Astrocyte (in vitro differentiated cells and primary cell): ENCODE data around the gene PRR16. TPM values are rescaled to one million over a fixed set of nuclear protein-coding genes. Genes with fewer than 3 reads are reported as not detected.

ENCODE experiments used
- DNase-seq: peaks from one replicate; pipeline ENCODE4 v3.0.0-alpha.2; 2010; ENCODE audit warnings: low read depth
- FAIRE-seq: peaks from 2 replicates; lab custom pipeline; 2011; peaks lifted over from hg19 to GRCh38; lab: Jason Lieb, UNC
- H2AFZ ChIP-seq: 2 replicates; pipeline ENCODE4 v1.6.0; 2012; ENCODE audit warnings: low read depth, low read length, inconsistent platforms
- H3K27ac ChIP-seq: 2 replicates; pipeline ENCODE4 v1.5.1; 2011; ENCODE audit warnings: low read depth, low read length, inconsistent platforms
- H3K27me3 ChIP-seq: 2 replicates; pipeline ENCODE4 v1.6.0; 2011; ENCODE audit warnings: low read length, inconsistent platforms; ENCODE audit not compliant: insufficient read depth
- H3K36me3 ChIP-seq: 2 replicates; pipeline ENCODE4 v1.5.1; 2011; ENCODE audit warnings: low read length, inconsistent platforms; ENCODE audit not compliant: insufficient read depth
- H3K4me1 ChIP-seq: 2 replicates; pipeline ENCODE4 v1.5.1; 2011; ENCODE audit warnings: low read length, inconsistent platforms; ENCODE audit not compliant: insufficient read depth
- H3K4me2 ChIP-seq: 2 replicates; pipeline ENCODE4 v1.6.0; 2012; ENCODE audit warnings: low read length, inconsistent platforms
- H3K4me3 ChIP-seq: 2 replicates; pipeline ENCODE4 v1.5.1; 2011; ENCODE audit warnings: low read depth, mild to moderate bottlenecking, low read length, inconsistent platforms; ENCODE audit not compliant: insufficient read depth
- H3K79me2 ChIP-seq: 2 replicates; pipeline ENCODE4 v1.6.0; 2012; ENCODE audit warnings: mild to moderate bottlenecking, low read length, inconsistent platforms; ENCODE audit not compliant: insufficient read depth
- H3K9ac ChIP-seq: 2 replicates; pipeline ENCODE4 v1.6.0; 2012; ENCODE audit warnings: mild to moderate bottlenecking, low read length, inconsistent platforms
- H3K9me3 ChIP-seq: 2 replicates; pipeline ENCODE4 v1.5.1; 2012; ENCODE audit warnings: low read depth, mild to moderate bottlenecking, low read length, inconsistent platforms; ENCODE audit not compliant: insufficient read depth
- H4K20me1 ChIP-seq: 2 replicates; pipeline ENCODE4 v1.6.0; 2012; ENCODE audit warnings: low read length, inconsistent platforms; ENCODE audit not compliant: insufficient read depth
- H3K27ac Mint-ChIP-seq: one replicate; pipeline ENCODE4 v1.8.0; 2021; ENCODE audit warnings: mild to moderate bottlenecking, mixed read lengths; ENCODE audit not compliant: unreplicated experiment
- H3K27me3 Mint-ChIP-seq: one replicate; pipeline ENCODE4 v1.8.0; 2021; ENCODE audit warnings: low read depth, mixed read lengths; ENCODE audit not compliant: unreplicated experiment
- H3K36me3 Mint-ChIP-seq: one replicate; pipeline ENCODE4 v1.8.0; 2021; ENCODE audit warnings: low read depth, mixed read lengths; ENCODE audit not compliant: unreplicated experiment
- H3K4me1 Mint-ChIP-seq: one replicate; pipeline ENCODE4 v1.8.0; 2021; ENCODE audit warnings: low read depth, mixed read lengths; ENCODE audit not compliant: unreplicated experiment
- H3K4me3 Mint-ChIP-seq: one replicate; pipeline ENCODE4 v1.8.0; 2021; ENCODE audit warnings: mild to moderate bottlenecking, moderate library complexity, mixed read lengths; ENCODE audit not compliant: unreplicated experiment
- H3K9me3 Mint-ChIP-seq: one replicate; pipeline ENCODE4 v1.8.0; 2021; ENCODE audit warnings: mild to moderate bottlenecking, mixed read lengths; ENCODE audit not compliant: unreplicated experiment
- CTCF ChIP-seq: IDR thresholded peaks from 2 replicates; pipeline ENCODE4 v1.5.1; 2011; ENCODE audit warnings: low read depth, mild to moderate bottlenecking, inconsistent platforms, low read length, moderate library complexity; ENCODE audit not compliant: insufficient read depth
- EZH2 ChIP-seq: IDR thresholded peaks from 2 replicates; pipeline ENCODE4 v1.6.1; 2012; ENCODE audit warnings: mild to moderate bottlenecking, low read length, inconsistent platforms; ENCODE audit not compliant: insufficient read depth
- total RNA-seq: library from RNA; stranded (reverse); gene quantifications from 2 replicates; pipeline ENCODE4 v1.2.1, GENCODE V29; 2021

Gene PRR16
- total RNA-seq, 1 donor from 2014 or later, result 9.1 TPM

GRCh38 chr5:120600639-120601038 is 136.5 kb downstream of the PRR16 start:
- H3K4me3 Mint-ChIP-seq, result no peak overlapping the region
- H3K79me2 ChIP-seq, result peaks cover 35% of the 10 kb centered on the region
- no peak for FAIRE-seq

DNA sequence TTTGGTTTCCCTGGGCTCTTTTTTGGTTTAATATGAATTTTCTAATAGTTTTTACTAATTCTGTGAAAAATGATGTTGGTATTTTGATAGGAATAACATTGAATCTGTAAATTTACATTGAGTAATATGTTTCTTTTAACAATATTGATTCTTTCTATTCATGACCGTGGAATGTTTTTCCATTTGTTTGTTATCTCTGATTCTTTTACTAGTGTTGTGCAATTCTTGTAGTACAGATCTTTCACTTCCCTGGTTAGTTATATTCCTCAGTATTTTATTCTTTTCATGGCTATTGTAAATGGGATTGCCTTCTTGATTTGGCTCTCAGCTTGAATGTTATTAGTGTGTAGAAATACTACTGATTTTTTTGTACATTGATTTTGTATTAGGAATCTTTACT is 137.9 kb downstream of the PRR16 start:
- no peak for DNase-seq
- Mint-ChIP-seq H3K4me3 (no peak overlapping the region), H3K27me3 (no peaks in the 10 kb centered on the region), H3K4me1 (peaks cover 34% of the 10 kb centered on the region), H3K36me3 (no peaks in the 10 kb centered on the region), H3K9me3 (no peaks in the 10 kb centered on the region), H3K27ac (no peak overlapping the region)
- Histone ChIP-seq H3K4me3 (no peak overlapping the region), H3K9me3 (peaks cover 6% of the 10 kb centered on the region), H3K4me2 (no peak overlapping the region), H3K27ac (no peak overlapping the region), H3K36me3 (no peaks in the 10 kb centered on the region), H3K79me2 (peaks cover 45% of the 10 kb centered on the region), H3K9ac (no peak overlapping the region), H3K4me1 (peaks cover 30% of the 10 kb centered on the region), H4K20me1 (no peaks in the 10 kb centered on the region), H3K27me3 (no peaks in the 10 kb centered on the region), H2AFZ (no peak overlapping the region)
- TF ChIP-seq CTCF (no peak), EZH2 (no peak)
- FAIRE-seq, result no peak

More at GRCh38 chr5:120600639-120601038, 136.5 kb downstream of the PRR16 start:
- TF ChIP-seq CTCF, result no peak
- TF ChIP-seq EZH2, result no peak
- Mint-ChIP-seq H3K27ac (no peak overlapping the region), H3K27me3 (no peaks in the 10 kb centered on the region), H3K4me1 (peaks cover 29% of the 10 kb centered on the region), H3K36me3 (no peaks in the 10 kb centered on the region), H3K9me3 (no peaks in the 10 kb centered on the region)
- Histone ChIP-seq H4K20me1 (no peaks in the 10 kb centered on the region), H3K36me3 (no peaks in the 10 kb centered on the region), H3K4me2 (no peak overlapping the region), H3K4me1 (peaks cover 24% of the 10 kb centered on the region), H3K9me3 (peaks cover 6% of the 10 kb centered on the region), H3K9ac (no peak overlapping the region), H2AFZ (no peak overlapping the region), H3K4me3 (no peak overlapping the region), H3K27ac (no peak overlapping the region), H3K27me3 (no peaks in the 10 kb centered on the region)
- DNase-seq, result no peak

DNA sequence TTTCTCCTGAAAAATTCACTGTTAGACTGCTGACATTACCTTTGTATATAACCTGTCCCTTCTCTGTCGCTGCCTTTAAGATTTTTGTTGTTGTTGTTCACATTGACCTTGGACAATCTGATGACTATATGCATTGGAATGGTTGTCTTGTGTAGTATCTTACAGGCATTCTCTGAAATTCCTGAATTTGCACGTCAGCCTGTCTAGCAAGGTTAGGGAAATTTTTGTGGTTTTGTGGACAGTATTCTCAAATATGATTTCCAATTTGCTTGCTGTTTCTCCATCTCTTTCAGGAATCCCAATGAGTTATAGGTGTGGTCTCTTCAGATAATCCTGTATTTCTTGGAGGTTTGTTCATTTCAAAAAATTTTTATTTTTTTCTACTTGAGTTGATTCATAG is 140.8 kb downstream of the PRR16 start:
- no peaks in the 10 kb centered on the region for H3K36me3 ChIP-seq
- H4K20me1 ChIP-seq, result no peaks in the 10 kb centered on the region
- peaks cover 60% of the 10 kb centered on the region for H3K79me2 ChIP-seq
- H3K9me3 Mint-ChIP-seq, result no peaks in the 10 kb centered on the region
- H3K27ac ChIP-seq, result peak overlapping the region; percentile 85
- peak overlapping the region; percentile 21 for H3K4me3 ChIP-seq
- peaks cover 6% of the 10 kb centered on the region for H3K9me3 ChIP-seq
- H3K4me2 ChIP-seq, result peak overlapping the region; percentile 60
- no peak overlapping the region for H3K4me3 Mint-ChIP-seq
- H3K27me3 Mint-ChIP-seq, result no peaks in the 10 kb centered on the region
- peaks cover 33% of the 10 kb centered on the region for H3K4me1 ChIP-seq
- no peaks in the 10 kb centered on the region for H3K36me3 Mint-ChIP-seq
- peak overlapping the region; percentile 89 for H3K27ac Mint-ChIP-seq
- H3K27me3 ChIP-seq, result no peaks in the 10 kb centered on the region
- peak; percentile 100 for FAIRE-seq
- H3K9ac ChIP-seq, result peak overlapping the region; percentile 19
- no peak for TF ChIP-seq CTCF
- no peak for TF ChIP-seq EZH2
- peak; percentile 98 for DNase-seq
- peaks cover 34% of the 10 kb centered on the region for H3K4me1 Mint-ChIP-seq
- H2AFZ ChIP-seq, result no peak overlapping the region
